DMS 273 treated with DMSO at 0.1 percent for 48 hours (cell line): Measurements from ENCODE around the gene GAS6.
"Not testable (repeated sequence)": the region's sequence is repeated elsewhere in the genome, so short reads cannot be mapped to it uniquely, and the experiment has no call there.

Experiments
- DNase-seq: peaks from one replicate; lab custom pipeline; 2025; lab: John Stamatoyannopoulos, UW

Gene GAS6

DNA sequence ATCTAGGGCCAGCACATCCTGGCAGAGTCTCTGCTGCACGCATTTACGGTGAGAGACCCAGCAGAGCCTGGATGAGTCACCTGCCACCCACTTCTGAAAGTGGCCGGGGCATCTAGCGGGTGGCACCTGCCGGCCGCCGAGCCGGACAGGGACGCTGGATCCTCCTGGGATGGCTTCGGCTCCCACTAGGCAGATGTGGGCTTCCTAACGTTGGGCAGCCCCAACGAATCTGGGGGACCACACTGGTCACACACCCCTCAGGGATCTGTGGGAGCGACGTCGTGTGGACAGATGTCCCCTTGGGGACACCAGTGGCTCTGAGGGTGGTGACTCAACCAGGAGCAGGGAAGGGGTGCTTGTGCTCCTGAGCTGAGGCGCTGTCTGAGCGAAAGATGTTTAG lies 72.7 kb downstream of the GAS6 start:
- no peak for DNase-seq

DNA sequence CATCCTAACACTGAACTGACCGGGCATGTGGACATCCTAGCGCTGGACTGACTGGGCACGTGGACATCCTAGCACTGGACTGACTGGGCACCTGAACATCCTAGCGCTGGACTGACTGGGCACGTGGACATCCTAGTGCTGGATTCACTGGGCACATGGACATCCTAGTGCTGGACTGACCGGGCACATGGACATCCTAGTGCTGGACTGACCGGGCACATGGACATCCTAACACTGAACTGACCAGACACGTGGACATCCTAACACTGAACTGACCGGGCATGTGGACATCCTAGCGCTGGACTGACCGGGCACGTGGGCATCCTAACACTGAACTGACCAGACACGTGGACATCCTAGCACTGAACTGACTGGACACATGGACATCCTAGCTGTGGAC lies 73.9 kb downstream of the GAS6 start:
- not testable (repeated sequence) for DNase-seq

DNA sequence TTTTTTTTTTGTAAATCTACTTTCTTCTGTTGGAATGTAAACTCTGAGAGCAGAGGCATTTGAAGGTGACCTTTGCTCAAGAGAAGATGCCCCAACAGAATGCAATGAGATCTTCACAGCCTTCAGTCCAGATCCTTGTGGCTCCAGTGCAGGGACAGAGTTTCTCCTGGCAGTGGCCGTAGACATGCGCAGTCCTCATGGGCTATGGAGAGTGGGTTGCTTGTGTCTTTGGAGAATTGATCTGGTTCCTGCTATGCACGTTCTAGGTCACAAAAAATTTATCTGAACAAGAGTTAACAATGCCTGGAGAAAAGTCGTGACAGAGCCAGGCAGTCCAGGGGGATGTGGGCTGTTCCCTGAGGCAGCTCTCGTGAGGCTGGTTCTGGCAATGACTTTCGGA lies 74.7 kb downstream of the GAS6 start:
- no peak for DNase-seq

DNA sequence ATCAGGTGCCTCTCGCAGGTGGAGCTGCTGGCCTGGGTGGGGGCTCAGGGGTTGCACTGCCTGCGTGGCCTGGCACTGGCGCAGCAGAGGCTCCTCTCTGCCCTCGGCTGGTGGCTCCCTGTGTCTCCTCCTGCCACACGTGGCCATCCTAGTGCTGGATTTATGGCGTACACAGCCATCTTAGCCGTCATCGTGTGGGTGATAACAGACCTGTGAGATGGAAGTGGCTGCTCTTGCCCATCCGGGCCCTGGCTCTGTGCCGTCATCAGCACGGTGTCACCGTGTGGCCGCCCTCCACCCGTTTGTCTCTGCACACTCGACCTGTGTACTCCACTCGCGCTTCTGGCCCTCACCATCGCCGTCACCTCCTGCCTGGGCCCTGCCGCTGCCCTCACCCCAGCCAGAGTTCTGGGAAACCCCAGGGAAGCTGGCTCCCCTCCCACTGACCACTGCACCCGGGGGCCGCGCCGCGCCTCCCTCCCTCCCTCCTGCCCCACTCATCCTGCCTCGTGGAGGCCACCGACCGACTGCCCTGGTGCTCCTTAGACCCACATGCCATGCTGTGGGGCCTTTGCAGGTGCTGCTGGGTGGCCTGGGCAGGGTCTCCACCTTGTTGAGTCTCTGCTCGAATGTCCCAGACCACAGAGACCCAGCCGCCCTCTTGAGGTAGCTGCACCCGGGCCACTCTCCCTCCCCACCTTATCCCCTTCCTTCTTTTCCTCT lies 75.3 kb downstream of the GAS6 start:
- no peak for DNase-seq

DNA sequence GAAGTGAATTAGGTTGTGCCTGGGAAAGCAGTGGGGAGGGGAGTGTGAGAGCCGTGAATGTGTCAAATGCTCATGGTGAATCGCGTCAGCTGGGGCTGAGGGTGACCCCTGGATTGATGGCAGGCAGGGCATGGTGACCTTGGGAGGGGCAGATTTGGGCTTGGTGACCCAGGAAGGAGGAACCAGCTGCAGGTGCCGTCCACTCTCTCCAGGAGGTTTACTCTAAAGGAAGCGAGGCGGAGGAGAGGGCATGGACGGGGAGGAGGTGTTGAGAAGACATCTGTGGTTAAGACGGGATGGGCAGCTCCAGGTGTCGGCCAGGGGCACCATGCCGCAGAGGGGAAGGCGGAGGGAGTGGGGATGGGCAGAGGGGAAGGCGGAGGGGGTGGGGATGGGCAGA lies 76.2 kb downstream of the GAS6 start:
- no peak for DNase-seq

DNA sequence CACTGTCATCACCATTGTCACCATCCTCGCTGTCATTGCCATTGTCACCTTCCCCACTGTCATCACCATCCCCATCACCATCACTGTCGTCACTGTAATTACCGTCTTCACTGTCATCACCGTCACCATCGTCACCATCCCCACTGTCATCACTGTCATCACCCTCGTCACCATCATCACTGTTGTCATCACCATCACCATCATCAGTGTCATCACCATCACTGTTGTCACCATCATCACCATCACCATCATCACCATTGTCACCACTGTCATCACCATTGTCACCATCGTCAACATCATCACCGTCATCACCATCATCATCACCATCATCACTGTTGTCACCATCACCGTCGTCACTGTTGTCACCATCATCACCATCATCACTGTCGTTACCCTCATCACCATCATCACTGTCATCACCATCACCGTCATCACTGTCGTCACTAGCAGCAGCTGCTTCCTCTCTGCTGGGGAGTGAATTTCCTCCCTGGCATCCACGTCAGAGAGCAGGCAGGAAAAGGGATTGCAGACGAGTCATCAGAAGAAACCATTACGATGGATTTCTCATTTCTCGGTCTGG lies 77.5 kb downstream of the GAS6 start:
- DNase-seq, result no peak

DNA sequence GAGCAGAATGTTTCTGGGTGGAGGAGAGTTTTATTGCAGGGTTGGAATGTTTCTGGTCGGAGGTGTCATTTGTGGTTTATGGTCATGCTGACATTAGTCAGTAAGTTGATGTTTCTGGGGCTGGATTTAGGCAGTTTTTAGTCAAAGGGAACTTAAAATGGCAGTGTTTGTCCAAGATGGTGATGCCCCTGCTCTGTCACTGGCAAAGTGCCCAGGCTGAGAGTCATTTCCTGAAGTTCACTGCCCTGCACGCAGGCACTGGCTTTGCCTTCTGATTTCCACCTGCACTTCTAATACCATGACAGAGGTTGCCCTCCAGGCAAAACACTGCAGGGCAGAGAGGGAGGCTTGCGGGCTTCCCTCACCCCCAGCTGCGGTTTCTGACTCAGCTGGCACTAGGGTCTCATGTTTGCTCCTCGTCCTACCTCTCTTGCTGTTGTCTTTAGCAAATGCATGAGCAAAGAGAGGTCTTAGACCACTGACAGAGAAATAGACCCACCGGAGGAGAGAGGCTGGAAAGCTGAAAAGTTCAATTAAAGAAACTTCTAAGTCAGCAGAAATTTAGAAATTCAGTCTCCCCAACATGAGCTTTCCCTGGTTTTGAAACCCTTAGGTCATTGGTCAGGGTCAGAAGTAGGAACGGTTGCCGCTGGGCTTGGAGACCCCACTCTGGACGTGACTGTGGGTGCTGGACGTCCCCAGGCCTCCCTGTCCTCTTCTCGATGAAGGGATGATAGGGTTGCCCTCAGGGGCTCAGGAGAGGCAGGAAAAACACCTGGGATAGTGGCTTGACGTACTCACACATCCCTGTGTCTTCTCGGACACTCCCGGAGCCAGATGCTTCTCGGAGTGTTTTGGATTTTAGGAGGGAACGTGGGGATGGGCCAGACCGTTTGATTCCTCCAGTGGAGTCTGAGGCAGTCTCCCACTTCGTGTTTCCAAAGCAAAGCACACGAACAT lies 78.5 kb downstream of the GAS6 start:
- DNase-seq, result no peak

DNA sequence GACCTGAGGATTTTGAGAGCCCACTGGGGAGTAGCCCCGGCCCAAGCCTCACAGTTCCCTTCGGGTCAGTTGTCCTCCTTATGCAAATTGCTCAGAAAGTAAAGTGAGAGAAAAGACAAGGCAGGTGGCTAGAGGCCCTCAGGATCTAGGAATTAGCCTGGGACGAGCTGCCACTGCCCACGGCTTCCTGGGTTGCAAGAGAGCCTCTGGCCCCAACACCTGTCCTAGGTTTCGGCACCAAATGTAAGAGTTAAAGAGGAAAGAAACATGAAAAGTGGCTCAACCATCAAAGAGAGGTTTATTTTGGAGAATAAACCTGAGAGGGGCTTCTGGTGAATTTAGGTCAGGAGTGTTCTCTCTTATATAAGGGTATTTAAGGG lies 79.2 kb downstream of the GAS6 start:
- no peak for DNase-seq

DNA sequence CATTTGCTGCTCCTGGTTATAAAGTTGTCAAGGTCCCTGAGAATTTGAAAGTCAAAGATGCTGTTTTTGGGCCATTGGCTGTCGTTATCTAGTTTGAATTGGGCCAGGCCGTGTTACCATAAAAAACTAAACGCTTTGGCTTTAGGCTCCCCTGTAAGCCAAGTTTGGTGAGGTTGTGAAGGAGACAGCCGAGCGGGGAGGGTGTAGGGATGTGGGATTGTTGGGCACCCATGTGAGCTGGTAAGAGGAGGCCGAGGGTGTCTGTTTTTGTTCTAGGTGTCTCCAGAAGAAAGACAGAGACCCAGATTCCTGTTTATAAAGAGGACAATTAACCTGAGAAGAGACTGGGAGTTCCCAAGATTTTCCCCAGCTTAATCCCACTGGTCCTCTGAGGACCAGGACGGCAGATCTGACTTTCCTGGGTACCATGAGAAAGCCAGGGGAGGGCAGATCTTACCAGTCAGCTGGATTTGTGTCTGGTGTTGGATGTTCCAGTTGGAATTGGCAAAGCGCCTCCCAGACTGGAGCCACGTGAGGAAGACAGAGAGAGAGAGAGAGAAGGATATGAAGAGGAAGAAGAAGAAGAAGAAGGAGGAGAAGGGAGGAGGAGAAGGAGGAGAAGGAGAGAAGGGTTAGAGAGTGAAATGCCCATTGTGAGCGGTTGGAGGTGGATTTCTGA lies 79.8 kb downstream of the GAS6 start:
- DNase-seq, result no peak

DNA sequence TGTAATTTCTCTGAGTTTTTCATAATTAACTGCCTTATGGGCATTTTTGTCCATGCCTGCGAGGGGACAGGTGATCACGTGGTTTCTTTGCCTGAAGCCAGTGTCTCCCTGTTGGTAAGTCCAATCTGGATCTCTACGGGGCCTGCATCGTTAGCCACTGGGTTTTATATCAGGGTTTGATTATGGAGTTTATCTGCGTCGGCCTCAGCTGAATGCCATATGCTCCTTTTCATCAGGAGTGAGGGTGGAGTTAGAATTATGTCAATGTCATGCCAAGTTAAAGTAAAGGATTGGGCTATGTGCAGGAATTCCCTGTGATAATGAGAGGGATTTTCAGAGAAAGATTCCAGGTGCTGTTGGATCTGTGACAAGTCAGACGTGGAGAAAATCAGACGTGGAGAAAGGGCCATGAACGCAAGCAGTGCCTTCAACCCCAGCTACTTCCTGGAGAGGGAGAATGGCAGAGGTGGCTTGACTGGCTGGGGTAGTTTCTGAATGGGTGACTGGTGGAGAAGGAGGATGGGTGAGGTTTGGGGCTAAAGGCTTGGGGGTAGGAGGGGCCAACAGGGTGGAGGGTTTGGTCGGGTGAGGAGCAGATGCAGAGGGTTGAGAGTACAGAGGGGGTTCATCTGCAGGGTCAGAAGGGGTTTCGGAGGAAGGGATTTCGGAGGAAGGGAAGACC lies 80.5 kb downstream of the GAS6 start:
- no peak for DNase-seq

DNA sequence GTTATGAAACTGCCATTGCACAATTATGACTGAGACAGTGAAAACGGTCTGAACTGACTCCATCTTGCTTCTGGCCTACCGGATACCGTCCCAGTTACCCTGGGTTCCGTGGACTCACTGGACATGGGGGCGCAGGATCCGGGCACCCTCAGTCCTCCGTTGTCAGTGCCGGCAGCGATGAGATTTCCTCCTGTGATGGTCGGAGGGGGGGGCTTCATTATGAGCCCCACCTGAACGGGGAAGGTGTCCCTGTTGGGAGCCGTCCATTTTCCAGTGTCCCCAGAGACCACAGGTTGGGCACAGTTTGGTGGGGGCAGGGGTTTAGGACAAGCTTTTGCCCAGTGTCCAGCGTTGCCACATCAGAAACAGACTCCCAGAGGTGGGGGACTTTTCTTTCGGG lies 81.4 kb downstream of the GAS6 start:
- no peak for DNase-seq

DNA sequence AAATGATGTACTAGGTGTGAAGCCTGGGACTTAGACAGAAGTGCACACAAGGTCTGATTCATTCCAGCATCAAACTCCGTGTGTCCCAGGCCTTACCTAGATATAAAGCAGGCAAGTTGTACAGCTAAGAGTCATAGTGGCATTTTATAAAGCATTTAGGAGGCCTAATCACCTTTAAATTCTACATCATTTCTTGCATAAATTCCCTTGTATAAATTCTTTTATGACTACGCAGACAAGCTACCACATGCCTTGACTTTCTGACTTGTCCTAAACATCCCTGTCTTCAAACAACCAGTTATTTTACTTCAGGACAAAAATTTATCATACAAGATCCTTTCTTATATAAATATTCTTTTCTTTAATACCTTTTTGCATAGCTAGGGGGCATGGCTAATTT lies 82.3 kb downstream of the GAS6 start:
- DNase-seq, result no peak

DNA sequence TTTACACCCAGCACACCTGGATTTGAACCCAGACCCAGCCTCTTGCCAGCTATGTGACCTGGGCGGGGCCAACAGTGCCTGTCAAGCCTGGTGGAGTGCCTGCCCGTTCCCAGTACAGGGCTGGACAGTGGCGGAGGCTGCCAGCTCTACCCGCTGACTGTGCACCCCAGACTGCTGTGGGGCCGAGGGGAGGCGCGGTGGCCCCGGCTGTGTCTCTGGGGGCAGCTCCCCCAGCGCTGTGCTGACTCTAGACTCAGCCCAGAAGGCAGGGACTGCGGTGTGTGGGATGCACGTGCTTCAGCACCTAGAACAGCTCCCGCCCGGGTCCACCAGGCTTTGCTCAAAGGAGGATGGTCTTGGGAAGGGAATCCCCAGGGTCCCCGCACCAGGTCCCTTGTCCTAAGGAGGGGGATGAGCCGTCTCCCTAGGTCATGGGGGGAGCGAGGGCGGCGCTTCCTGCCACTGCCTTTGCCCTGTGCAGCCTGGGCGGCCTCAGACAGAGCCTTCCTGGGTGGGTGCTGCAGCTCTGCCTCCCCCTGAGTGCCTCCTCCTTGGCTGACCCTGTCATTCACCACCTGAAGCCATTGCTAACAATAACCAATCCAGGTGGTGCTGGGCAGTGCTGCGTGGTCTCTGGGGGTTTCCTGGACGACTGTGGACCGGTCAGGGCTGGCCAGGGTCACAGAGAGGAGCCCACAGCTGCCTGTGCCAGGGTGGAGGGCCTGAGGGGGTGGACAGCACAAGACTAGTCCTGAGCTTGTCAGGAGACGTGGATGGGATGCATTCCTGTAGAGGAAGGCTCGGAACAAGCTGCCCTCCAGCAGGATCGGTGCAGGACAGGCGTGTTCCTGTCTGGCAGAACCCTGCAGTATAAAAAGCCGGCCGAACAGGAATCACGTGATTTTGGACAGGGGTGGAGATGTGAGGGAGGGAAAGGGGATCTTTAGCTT lies 86.3 kb downstream of the GAS6 start:
- no peak for DNase-seq

DNA sequence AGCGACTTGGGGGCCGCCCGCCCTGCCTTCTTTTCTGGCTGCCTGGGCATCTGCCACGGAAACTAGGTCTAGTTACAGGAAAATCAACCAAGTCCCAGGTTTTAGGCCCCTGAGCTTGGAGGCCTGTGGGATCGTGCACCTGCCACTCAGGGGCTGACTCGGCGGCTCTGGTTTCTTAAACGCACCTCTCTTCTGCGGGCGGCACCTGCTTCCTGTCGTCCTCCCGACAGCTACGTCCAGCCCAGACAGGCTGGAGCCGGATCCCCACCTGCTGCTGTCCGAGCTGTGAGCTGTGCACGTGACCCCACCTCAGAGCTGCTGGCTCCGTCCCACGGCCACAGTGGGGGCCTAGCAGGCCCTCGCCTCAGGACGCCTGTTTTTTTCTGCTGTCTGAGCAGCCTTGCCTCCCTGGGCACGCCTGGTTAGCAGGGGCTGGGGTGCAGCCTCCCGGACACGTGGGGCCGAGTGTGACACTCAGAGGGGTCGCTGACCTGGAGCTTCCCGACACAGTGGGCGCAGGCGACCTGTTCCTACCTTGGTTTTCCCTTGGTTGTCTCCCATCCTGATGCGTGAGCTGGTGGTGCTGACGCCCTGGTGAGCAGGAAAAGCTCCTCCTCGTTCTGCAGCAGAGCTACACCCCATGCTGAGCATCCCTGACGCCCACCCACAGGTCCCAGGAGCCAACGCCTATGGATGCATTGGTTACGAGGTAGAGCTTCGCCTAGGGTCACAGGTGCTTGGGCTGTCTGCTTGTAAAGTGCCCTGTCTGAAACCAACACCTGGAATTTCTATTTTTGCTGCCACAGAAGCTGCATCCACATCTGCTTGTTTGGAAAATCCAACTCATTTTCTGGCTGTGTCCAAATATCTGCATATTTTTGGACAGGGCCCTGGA lies 87.4 kb downstream of the GAS6 start:
- no peak for DNase-seq

DNA sequence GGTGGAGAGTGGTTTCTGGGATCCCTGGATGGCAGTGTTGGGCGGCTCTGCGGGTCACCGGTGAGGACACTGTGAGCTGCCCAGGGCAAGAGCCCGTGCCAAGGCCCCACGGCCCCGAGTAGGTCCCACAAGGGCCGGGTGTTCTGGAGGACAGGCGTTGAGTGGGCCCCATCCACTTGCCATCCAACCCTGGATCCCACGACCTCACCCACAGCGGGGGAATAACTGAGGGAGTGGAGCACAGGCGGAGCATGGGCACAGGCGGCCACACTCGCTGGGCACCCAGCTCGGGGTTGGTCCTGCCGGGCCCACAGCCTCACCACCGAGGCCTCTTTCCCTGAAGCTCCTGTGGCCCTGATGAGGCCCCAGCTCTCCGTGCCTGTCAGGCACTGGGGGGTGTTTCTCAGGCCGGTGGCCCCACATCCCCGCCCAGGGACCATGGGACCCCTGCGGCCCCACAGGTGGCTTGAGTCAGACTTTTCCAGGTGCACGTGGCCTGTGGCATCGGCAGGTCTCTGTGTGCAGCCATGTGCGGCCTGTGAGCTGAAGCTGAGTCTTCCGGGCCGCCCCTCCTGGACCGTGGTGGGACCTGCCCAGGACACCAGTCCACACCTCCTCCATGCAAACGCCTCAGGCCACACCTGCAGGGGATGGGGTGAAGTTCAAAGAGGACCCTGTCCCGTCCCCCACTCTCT lies 88.3 kb downstream of the GAS6 start:
- DNase-seq, result no peak

DNA sequence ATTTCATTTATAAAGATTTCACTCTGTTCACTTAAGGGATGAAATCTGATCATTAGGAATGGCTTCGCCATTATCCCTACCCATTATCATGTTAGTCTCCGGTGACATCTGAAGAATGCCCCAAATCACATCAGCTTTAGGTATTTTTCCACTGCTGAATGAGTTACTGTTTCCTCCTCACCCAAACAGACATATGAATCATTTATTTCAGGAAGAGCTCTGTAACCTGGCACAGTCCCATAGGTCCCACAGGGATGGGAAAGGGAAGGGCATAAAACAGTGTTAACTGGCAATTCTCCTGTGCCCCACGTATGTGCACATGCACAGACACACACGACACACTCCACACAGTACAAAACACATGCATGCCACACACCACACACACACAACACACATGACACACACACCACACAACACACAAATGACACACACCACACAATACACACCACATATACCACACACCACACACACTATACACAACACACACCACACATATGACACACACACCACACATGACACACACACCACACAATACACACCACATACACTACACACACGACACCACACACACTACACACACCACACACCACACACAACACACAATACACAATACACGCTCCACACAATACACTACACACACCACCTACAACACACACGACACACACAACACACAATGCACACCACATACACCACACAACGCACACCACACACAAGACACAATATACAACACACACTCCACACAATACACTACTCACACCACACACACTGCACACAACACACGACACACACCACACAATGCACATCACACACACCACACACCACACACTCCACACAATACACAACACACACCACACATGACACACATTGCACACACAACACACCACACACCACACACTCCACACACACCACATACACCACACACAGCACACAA lies 89.4 kb downstream of the GAS6 start:
- no peak for DNase-seq

DNA sequence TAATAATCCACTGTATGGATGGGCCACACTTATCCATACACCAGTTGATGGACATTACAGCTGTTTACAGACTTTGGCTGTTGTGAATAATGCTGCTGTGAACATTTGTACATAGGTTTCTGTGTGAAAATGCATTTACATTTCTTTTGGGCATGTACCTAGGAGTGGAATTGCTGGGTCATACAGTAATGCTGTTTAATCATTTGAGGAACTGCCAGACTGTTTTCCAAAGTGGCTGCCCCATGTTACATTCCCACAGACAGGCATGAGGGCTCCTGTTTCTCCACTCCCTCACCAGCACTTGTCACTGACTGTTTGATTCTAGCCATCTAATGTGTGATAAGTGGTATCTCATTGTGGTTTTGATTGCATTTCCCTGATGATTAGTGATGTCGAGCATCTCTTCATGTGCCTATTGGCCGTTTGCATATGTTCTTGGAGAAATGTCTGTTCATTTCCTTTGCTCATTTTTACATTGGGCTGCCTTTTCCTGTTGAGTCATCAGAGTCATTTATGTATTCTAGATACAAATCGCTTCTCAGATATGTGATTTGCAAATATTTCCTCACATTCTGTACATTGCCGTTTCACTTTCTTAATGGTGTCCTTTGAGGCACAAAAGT lies 92.1 kb downstream of the GAS6 start:
- DNase-seq, result no peak
